ENCODE data around the gene FAM219B.
A peak's percentile ranks its signal among the peaks of the same experiment; 100 is the strongest.

- TF ChIP-seq CTCF (IDR thresholded peaks at IDR 0.05 in 2 of 3, conservative IDR thresholded peaks at IDR 0.05 in 1 of 3; ENCODE audit: borderline replicate concordance in 1 of 3, insufficient read depth in 1 of 3, low read depth in 2 of 3, low read length in 2 of 3), result no peak
- no peak for TF ChIP-seq EZH2 (IDR thresholded peaks at IDR 0.05)
- no peak for TF ChIP-seq ZBTB33 (IDR thresholded peaks at IDR 0.05; ENCODE audit: extremely low read depth, insufficient replicate concordance, low read length)
- TF ChIP-seq YY1 (IDR thresholded peaks at IDR 0.05; ENCODE audit: extremely low read depth, insufficient replicate concordance, low read depth, low read length), result no peak
- no peak for TF ChIP-seq JUND (IDR thresholded peaks at IDR 0.05)
- TF ChIP-seq SIN3A (IDR thresholded peaks at IDR 0.05; ENCODE audit: low read depth), result no peak
- TF ChIP-seq ZNF274 (IDR thresholded peaks at IDR 0.05; ENCODE audit: low read depth, low read length), result no peak
- TF ChIP-seq SP1 (IDR thresholded peaks at IDR 0.05; ENCODE audit: low read depth), result peak; percentile 29; the same call in 1 of the 2 replicates
- no peak for TF ChIP-seq CEBPB (IDR thresholded peaks at IDR 0.05; ENCODE audit: low read depth)
- no peak for TF ChIP-seq POLR2A (IDR thresholded peaks at IDR 0.05; ENCODE audit: borderline replicate concordance, extremely low read depth, insufficient read depth, insufficient read length)
- TF ChIP-seq POLR2AphosphoS5 (IDR thresholded peaks at IDR 0.05; ENCODE audit: low read depth, low read length), result no peak
- no peak for TF ChIP-seq FOSL1 (IDR thresholded peaks at IDR 0.05; ENCODE audit: low read depth)
Measured at GRCh38 chr15:74889390-74889882, 17.2 kb downstream of the FAM219B start.

Measured in HCT116 (cell line).